NCI-H774 (cell line): ENCODE data around the gene RNF115.
"Not testable (repeated sequence)": the region's sequence is repeated elsewhere in the genome, so short reads cannot be mapped to it uniquely, and the experiment has no call there.

ENCODE experiments used
- DNase-seq: peaks from one replicate; lab custom pipeline; 2025; lab: John Stamatoyannopoulos, UW

The RNF115 gene

GRCh38 chr1:145823565-145824498 lies at the start of gene RNF115, which contains the start of gene POLR3C:
TSS of gene RNF115 (minus strand) at chr1:145824095. CDS start at chr1:145823873, 222 bp downstream.
TSS of gene POLR3C (plus strand) at chr1:145824200. CDS start at chr1:145825777, 1,577 bp downstream.
- peak; percentile 93 for DNase-seq

GRCh38 chr1:145871994-145872924 lies 48.4 kb upstream of the RNF115 start:
- no peak for DNase-seq

- DNase-seq: no peak
Measured at GRCh38 chr1:145868232-145868631, 44.3 kb upstream of the RNF115 start.

- no peak for DNase-seq
Measured at GRCh38 chr1:145863282-145864018, 39.6 kb upstream of the RNF115 start.

GRCh38 chr1:145859491-145860023 lies 35.7 kb upstream of the RNF115 start:
- DNase-seq: peak; percentile 86

- DNase-seq: peak; percentile 91
Measured at GRCh38 chr1:145858901-145859490, 35.1 kb upstream of the RNF115 start, which contains the start of gene PIAS3. TSS of gene PIAS3 (minus strand) at chr1:145859081. CDS start at chr1:145858990, 91 bp downstream.

GRCh38 chr1:145858238-145858900 lies 34.5 kb upstream of the RNF115 start:
- DNase-seq: no peak

- no peak for DNase-seq
Measured at GRCh38 chr1:145857170-145857569, 33.3 kb upstream of the RNF115 start.

GRCh38 chr1:145855426-145855948 lies 31.6 kb upstream of the RNF115 start:
- DNase-seq: no peak

GRCh38 chr1:145849356-145850160 lies 25.7 kb upstream of the RNF115 start:
- DNase-seq: no peak

- DNase-seq: no peak
Measured at GRCh38 chr1:145847827-145848226, 23.9 kb upstream of the RNF115 start.

- DNase-seq: no peak
Measured at GRCh38 chr1:145846201-145846612, 22.3 kb upstream of the RNF115 start.

- peak; percentile 70 for DNase-seq
Measured at GRCh38 chr1:145845514-145846161, 21.7 kb upstream of the RNF115 start, which contains the start of gene NUDT17. TSS of gene NUDT17 (plus strand) at chr1:145845630. CDS start at chr1:145845641, 11 bp downstream.

- DNase-seq: no peak
Measured at GRCh38 chr1:145845144-145845513, 21.2 kb upstream of the RNF115 start.

- no peak for DNase-seq
Measured at GRCh38 chr1:145843031-145843430, 19.1 kb upstream of the RNF115 start.

GRCh38 chr1:145837656-145838055 lies 13.8 kb upstream of the RNF115 start:
- no peak for DNase-seq

- not testable (repeated sequence) for DNase-seq
Measured at GRCh38 chr1:145830810-145831209, 6.9 kb upstream of the RNF115 start.

- no peak for DNase-seq
Measured at GRCh38 chr1:145828367-145829026, 4.6 kb upstream of the RNF115 start.
